ENCODE results near the gene TNFRSF4.

DNA sequence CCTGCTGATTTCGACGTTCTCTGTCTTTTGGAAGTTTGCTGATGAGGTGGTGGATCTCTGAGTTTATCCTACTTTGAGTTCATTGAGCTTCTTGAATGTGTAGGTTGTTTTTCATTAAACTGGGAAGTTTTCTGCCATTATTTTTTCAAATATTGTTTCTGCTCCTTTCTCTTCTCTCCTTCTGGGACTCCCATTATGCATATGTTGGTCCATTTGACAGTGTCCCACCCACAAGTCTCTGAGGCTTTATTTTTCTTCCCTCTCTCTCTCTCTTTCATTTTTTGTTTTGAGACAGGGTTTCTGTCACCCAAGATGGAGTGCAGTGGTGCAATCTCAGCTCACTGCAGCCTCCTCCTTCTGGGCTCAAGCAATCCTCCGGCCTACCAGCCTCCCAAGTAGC lies 19.2 kb downstream of the TNFRSF4 start:
- TF ChIP-seq SIN3A (IDR thresholded peaks at IDR 0.05; ENCODE audit: borderline replicate concordance in 2 of 2, control insufficient read depth in 1 of 2, low read depth in 2 of 2, low read length in 2 of 2) (no peak), POLR2A (conservative IDR thresholded peaks at IDR 0.05) (no peak), HMG20B (CRISPR knock-in tag; IDR thresholded peaks at IDR 0.05) (no peak), GABPA (tag; conservative IDR thresholded peaks at IDR 0.05; ENCODE audit: low read depth) (no peak), SMAD2 (IDR thresholded peaks at IDR 0.05; ENCODE audit: low read depth, low read length) (no peak), MXI1 (IDR thresholded peaks at IDR 0.05; ENCODE audit: low read depth, low read length) (no peak)
- TF ChIP-seq, protein P1, sequence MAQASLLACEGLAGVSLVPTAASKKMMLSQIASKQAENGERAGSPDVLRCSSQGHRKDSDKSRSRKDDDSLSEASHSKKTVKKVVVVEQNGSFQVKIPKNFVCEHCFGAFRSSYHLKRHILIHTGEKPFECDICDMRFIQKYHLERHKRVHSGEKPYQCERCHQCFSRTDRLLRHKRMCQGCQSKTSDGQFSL (CRISPR knock-in tag; IDR thresholded peaks at IDR 0.05): no peak
- TF ChIP-seq, protein P1 (tag; IDR thresholded peaks at IDR 0.05): no peak

All from K562 (cell line).